H9 (cell line): Measurements from ENCODE around the gene ZNF451. TPM values are rescaled to one million over a fixed set of nuclear protein-coding genes. Genes with fewer than 3 reads are reported as not detected.

Experiments used
- DNase-seq: peaks from one replicate; pipeline ENCODE4 v3.0.0-alpha.2; 2017
- H2AFZ ChIP-seq: one replicate; pipeline ENCODE4 v1.6.1; 2013; ENCODE audit warnings: mild to moderate bottlenecking, low read length, control low read depth, moderate library complexity
- H2AK5ac ChIP-seq: 2 replicates; pipeline ENCODE4 v1.6.1; 2013; ENCODE audit warnings: low read length, control low read depth, mixed read lengths; ENCODE audit not compliant: insufficient read length
- H2BK120ac ChIP-seq: one replicate; pipeline ENCODE4 v1.6.1; 2013; ENCODE audit warnings: low read depth, mild to moderate bottlenecking, low read length, control low read depth, inconsistent platforms; ENCODE audit not compliant: poor library complexity, severe bottlenecking
- H2BK12ac ChIP-seq: 2 replicates; pipeline ENCODE4 v1.6.1; 2013; ENCODE audit warnings: low read length, control low read depth, mixed read lengths, low read depth; ENCODE audit not compliant: insufficient read length
- H2BK15ac ChIP-seq: 2 replicates; pipeline ENCODE4 v1.6.1; 2013; ENCODE audit warnings: low read depth, low read length, control low read depth
- H2BK20ac ChIP-seq: one replicate; pipeline ENCODE4 v1.6.1; 2013; ENCODE audit warnings: low read depth, mild to moderate bottlenecking, low read length, control low read depth, inconsistent platforms; ENCODE audit not compliant: poor library complexity, severe bottlenecking
- H2BK5ac ChIP-seq: 2 replicates; pipeline ENCODE4 v1.6.1; 2013; ENCODE audit warnings: low read length, control low read depth, mixed read lengths; ENCODE audit not compliant: insufficient read length
- H3K14ac ChIP-seq: 2 replicates; pipeline ENCODE4 v1.6.1; 2013; ENCODE audit warnings: low read length, control low read depth; ENCODE audit not compliant: insufficient read depth
- H3K18ac ChIP-seq: 2 replicates; pipeline ENCODE4 v1.6.1; 2013; ENCODE audit warnings: low read depth, mild to moderate bottlenecking, mixed read lengths, low read length, control low read depth; ENCODE audit not compliant: insufficient read length
- H3K23ac ChIP-seq: 2 replicates; pipeline ENCODE4 v1.6.1; 2013; ENCODE audit warnings: low read length, control low read depth, mixed read lengths, low read depth; ENCODE audit not compliant: insufficient read length
- H3K23me2 ChIP-seq: 2 replicates; pipeline ENCODE4 v1.6.1; 2013; ENCODE audit warnings: low read depth, mild to moderate bottlenecking, mixed read lengths, low read length, control low read depth; ENCODE audit not compliant: insufficient read length, poor library complexity, severe bottlenecking
- H3K27ac ChIP-seq: 2 replicates; pipeline ENCODE4 v1.5.1; 2013; ENCODE audit warnings: low read length, control low read depth, mixed read lengths, low read depth; ENCODE audit not compliant: insufficient read length
- H3K27me3 ChIP-seq: 2 replicates; pipeline ENCODE4 v1.6.1; 2013; ENCODE audit warnings: low read length, control low read depth, inconsistent platforms; ENCODE audit not compliant: insufficient read depth
- H3K4ac ChIP-seq: 2 replicates; pipeline ENCODE4 v1.6.1; 2013; ENCODE audit warnings: low read depth, mild to moderate bottlenecking, control low read depth, inconsistent platforms, low read length, moderate library complexity
- H3K4me1 ChIP-seq: 2 replicates; pipeline ENCODE4 v1.6.1; 2013; ENCODE audit warnings: low read length, control low read depth, inconsistent platforms; ENCODE audit not compliant: insufficient read depth
- H3K4me2 ChIP-seq: 2 replicates; pipeline ENCODE4 v1.6.1; 2013; ENCODE audit warnings: low read length, control low read depth, mixed read lengths; ENCODE audit not compliant: insufficient read length, insufficient read depth
- H3K56ac ChIP-seq: 2 replicates; pipeline ENCODE4 v1.6.1; 2013; ENCODE audit warnings: low read depth, mild to moderate bottlenecking, mixed read lengths, low read length, control low read depth; ENCODE audit not compliant: insufficient read length
- H3K79me1 ChIP-seq: 2 replicates; pipeline ENCODE4 v1.6.1; 2013; ENCODE audit warnings: low read depth, mild to moderate bottlenecking, moderate library complexity, low read length, control low read depth, inconsistent platforms; ENCODE audit not compliant: insufficient read depth, poor library complexity, severe bottlenecking
- H3K79me2 ChIP-seq: 2 replicates; pipeline ENCODE4 v1.6.1; 2013; ENCODE audit warnings: low read length, control low read depth, inconsistent platforms; ENCODE audit not compliant: insufficient read depth
- H3K9ac ChIP-seq: 2 replicates; pipeline ENCODE4 v1.6.1; 2013; ENCODE audit warnings: low read length, control low read depth, mixed read lengths; ENCODE audit not compliant: insufficient read length; ENCODE audit errors: extremely low read depth
- H3K9me3 ChIP-seq: one replicate; pipeline ENCODE4 v1.6.1; 2013; ENCODE audit warnings: low read depth, low read length, inconsistent platforms; ENCODE audit not compliant: control insufficient read depth
- H3T11ph ChIP-seq: one replicate; pipeline ENCODE4 v1.6.1; 2013; ENCODE audit warnings: mild to moderate bottlenecking, low read length, control low read depth, inconsistent platforms
- H4K20me1 ChIP-seq: one replicate; pipeline ENCODE4 v1.6.1; 2013; ENCODE audit not compliant: control insufficient read depth, insufficient read length, insufficient read depth
- H4K5ac ChIP-seq: 2 replicates; pipeline ENCODE4 v1.6.1; 2013; ENCODE audit warnings: low read depth, mild to moderate bottlenecking, mixed read lengths, low read length, control low read depth; ENCODE audit not compliant: insufficient read length
- H4K8ac ChIP-seq: replicated peaks from 2 replicates; pipeline ENCODE4 v1.6.1; 2013; ENCODE audit warnings: low read length, control low read depth, mixed read lengths, low read depth; ENCODE audit not compliant: insufficient read length
- H4K91ac ChIP-seq: 2 replicates; pipeline ENCODE4 v1.6.1; 2013; ENCODE audit warnings: low read depth, mild to moderate bottlenecking, moderate library complexity, mixed read lengths, low read length, control low read depth; ENCODE audit not compliant: insufficient read length
- H3K27ac Mint-ChIP-seq, 3 experiments: 2 replicates in 2 of 3; 3 replicates in 1 of 3; pipeline ENCODE4 v1.8.0; 2020 to 2021; ENCODE audit warnings: mixed read lengths in 3 of 3, mild to moderate bottlenecking in 1 of 3, moderate library complexity in 1 of 3
- H3K27me3 Mint-ChIP-seq: 2 replicates; pipeline ENCODE4 v1.8.0; 2021; ENCODE audit warnings: low read depth, mild to moderate bottlenecking, moderate library complexity, mixed read lengths
- H3K36me3 Mint-ChIP-seq, 3 experiments: 2 replicates in 2 of 3; 3 replicates in 1 of 3; pipeline ENCODE4 v1.8.0; 2020 to 2021; ENCODE audit warnings: low read depth in 3 of 3, mixed read lengths in 3 of 3; ENCODE audit not compliant: insufficient read depth in 1 of 3
- H3K4me1 Mint-ChIP-seq, 2 experiments: 2 replicates each; pipeline ENCODE4 v1.8.0; 2020; ENCODE audit warnings: mixed read lengths in 2 of 2
- H3K4me3 Mint-ChIP-seq, 2 experiments: 2 replicates in 1 of 2; 3 replicates in 1 of 2; pipeline ENCODE4 v1.8.0; 2020 to 2021; ENCODE audit warnings: mild to moderate bottlenecking in 2 of 2, mixed read lengths in 2 of 2, moderate library complexity in 1 of 2
- H3K9me3 Mint-ChIP-seq, 2 experiments: 2 replicates in 1 of 2; 3 replicates in 1 of 2; pipeline ENCODE4 v1.8.0; 2020; ENCODE audit warnings: mild to moderate bottlenecking in 2 of 2, mixed read lengths in 2 of 2, moderate library complexity in 1 of 2
- CTCF ChIP-seq: fragments of 200-600 bp; sonication (generic); conservative IDR thresholded peaks from 3 replicates; pipeline ENCODE4 v1.8.0; 2021; ENCODE audit warnings: antibody characterized with exemption, mild to moderate bottlenecking
- total RNA-seq: library from RNA; stranded (reverse); gene quantifications from 2 replicates; pipeline ENCODE4 v1.2.1, GENCODE V29; 2021

The ZNF451 gene
- total RNA-seq, 1 experiment from 2014 or later: 71.2 TPM

GRCh38 chr6:57109880-57110279, 19.9 kb downstream of the ZNF451 start:
- Histone ChIP-seq H4K8ac (no peak overlapping the region), H2BK20ac (no peak overlapping the region), H2AFZ (no peak overlapping the region), H3K4ac (no peak overlapping the region), H3K23ac (no peak overlapping the region), H3K23me2 (no peaks in the 10 kb centered on the region), H3K79me1 (no peaks in the 10 kb centered on the region), H3T11ph (no peak overlapping the region), H2BK12ac (no peak overlapping the region), H2AK5ac (no peak overlapping the region), H4K20me1 (no peaks in the 10 kb centered on the region), H2BK120ac (no peak overlapping the region), H3K79me2 (peaks cover 2% of the 10 kb centered on the region; the same call in 1 of the 2 replicates), H3K27ac (no peak overlapping the region), H3K27me3 (no peaks in the 10 kb centered on the region; the same call in 1 of the 2 replicates), H3K4me2 (no peak overlapping the region), H2BK15ac (no peak overlapping the region), H3K4me1 (peaks cover 3% of the 10 kb centered on the region), H3K9ac (no peak overlapping the region), H3K56ac (no peak overlapping the region), H3K14ac (no peak overlapping the region), H2BK5ac (no peak overlapping the region), H3K9me3 (no peaks in the 10 kb centered on the region), H3K18ac (no peak overlapping the region), H4K91ac (no peak overlapping the region), H4K5ac (no peak overlapping the region)
- H3K27me3 Mint-ChIP-seq: no peaks in the 10 kb centered on the region
- H3K27ac Mint-ChIP-seq: peak overlapping the region in 1 of 3 experiments; percentile 1; a peak in 2 of 7 replicates
- no peak overlapping the region for H3K4me3 Mint-ChIP-seq
- H3K9me3 Mint-ChIP-seq: no peaks in the 10 kb centered on the region; a peak in 1 of 5 replicates
- no peak for TF ChIP-seq CTCF
- H3K4me1 Mint-ChIP-seq: peaks cover 11 to 20% of the 10 kb centered on the region in 2 experiments
- DNase-seq: no peak
- H3K36me3 Mint-ChIP-seq: peaks cover 3 to 8% (median 4%) of the 10 kb centered on the region in 3 experiments; a peak in 3 of 7 replicates
